ENCODE measurements around the gene KREMEN1. TPM values are rescaled to one million over a fixed set of nuclear protein-coding genes. Genes with fewer than 3 reads are reported as not detected.

The KREMEN1 gene
- polyA plus RNA-seq, 1 of the 3 experiments (the other 2 are of a cell fraction): 10.0 TPM

GRCh38 chr22:29138556-29139305 lies 65.9 kb downstream of the KREMEN1 start:
- Histone ChIP-seq H3K9ac (no peak overlapping the region), H3K9me2 (no peaks in the 10 kb centered on the region), H3K27me3 (ENCODE audit: insufficient read depth) (no peaks in the 10 kb centered on the region), H3K27ac (ENCODE audit: low read depth in 2 of 2, low read length in 1 of 2) (no peak overlapping the region), H2AFZ (ENCODE audit: low read depth) (no peak overlapping the region), H3K9me3 (no peaks in the 10 kb centered on the region), H4K20me1 (ENCODE audit: insufficient read depth) (no peaks in the 10 kb centered on the region), H3K36me3 (replicated peaks in 1 of 2; ENCODE audit: control insufficient read depth in 1 of 2, insufficient read depth in 2 of 2, low read length in 1 of 2) (peaks cover 8 to 12% of the 10 kb centered on the region in 2 experiments), H3K4me1 (ENCODE audit: control insufficient read depth in 1 of 2, insufficient read depth in 2 of 2, low read depth in 1 of 2, low read length in 1 of 2) (no peaks in the 10 kb centered on the region), H3F3A (replicated peaks; ENCODE audit: insufficient read depth) (no peaks in the 10 kb centered on the region), H3K79me2 (ENCODE audit: insufficient read depth) (no peaks in the 10 kb centered on the region), H3K4me2 (no peak overlapping the region), H3K4me3 (ENCODE audit: low read depth in 2 of 2, low read length in 1 of 2) (no peak overlapping the region)
- TF ChIP-seq USF2 (IDR thresholded peaks at IDR 0.05; ENCODE audit: borderline replicate concordance, low read depth, low read length) (no peak), PBX3 (IDR thresholded peaks at IDR 0.05) (no peak), SMC3 (IDR thresholded peaks at IDR 0.05; ENCODE audit: low read depth, low read length) (no peak), FOXM1 (IDR thresholded peaks at IDR 0.05; ENCODE audit: low read depth) (no peak), NFIC (IDR thresholded peaks at IDR 0.05; ENCODE audit: borderline replicate concordance) (no peak), FOXJ3 (CRISPR knock-in tag; IDR thresholded peaks at IDR 0.05) (no peak), MAX (IDR thresholded peaks at IDR 0.05; ENCODE audit: low read depth) (no peak), TEAD4 (IDR thresholded peaks at IDR 0.05; ENCODE audit: borderline replicate concordance, insufficient read depth) (no peak), RXRA (IDR thresholded peaks at IDR 0.05; ENCODE audit: borderline replicate concordance, low read depth) (no peak), POLR2AphosphoS5 (IDR thresholded peaks at IDR 0.05; ENCODE audit: low read depth, low read length) (no peak), NRF1 (IDR thresholded peaks at IDR 0.05; ENCODE audit: low read depth, low read length) (no peak)
- ChIA-PET CTCF (interaction anchor here (1.2 to 4.3 kb wide), 3 partner anchors 12 to 98 kb away, joined by 3 to 22 read pairs (median 7); no protein-coding TSS in a partner anchor), POLR2A (no interaction called here)
- DNase-seq: no peak
- 93% methylated on average over 11 of the region's 13 CpGs for WGBS (ENCODE audit: low lambda C conversion rate)

- no peaks in the 10 kb centered on the region for H3F3A ChIP-seq (replicated peaks; ENCODE audit: insufficient read depth)
- no peaks in the 10 kb centered on the region for H3K9me3 ChIP-seq
- H3K9me2 ChIP-seq: no peaks in the 10 kb centered on the region
- no peak for TF ChIP-seq SMC3 (IDR thresholded peaks at IDR 0.05; ENCODE audit: low read depth, low read length)
- no peak for TF ChIP-seq FOXJ3 (CRISPR knock-in tag; IDR thresholded peaks at IDR 0.05)
- no peak for TF ChIP-seq TEAD4 (IDR thresholded peaks at IDR 0.05; ENCODE audit: borderline replicate concordance, insufficient read depth)
- TF ChIP-seq RFX5 (IDR thresholded peaks at IDR 0.05; ENCODE audit: low read length): no peak
- TF ChIP-seq EP300 (IDR thresholded peaks at IDR 0.05; ENCODE audit: borderline replicate concordance in 1 of 2, low read depth in 1 of 2, low read length in 1 of 2): no peak
- no peak for TF ChIP-seq YY1 (IDR thresholded peaks at IDR 0.05; ENCODE audit: low read depth)
- TF ChIP-seq ELF1 (IDR thresholded peaks at IDR 0.05): no peak
- TF ChIP-seq RXRA (IDR thresholded peaks at IDR 0.05; ENCODE audit: borderline replicate concordance, low read depth): no peak
- no peak for TF ChIP-seq USF1 (IDR thresholded peaks at IDR 0.05; ENCODE audit: borderline replicate concordance, low read depth)
- no peak for TF ChIP-seq NRF1 (IDR thresholded peaks at IDR 0.05; ENCODE audit: low read depth, low read length)
- no peak for TF ChIP-seq TCF12 (IDR thresholded peaks at IDR 0.05)
- 91% methylated on average over 8 of the region's 8 CpGs for WGBS (ENCODE audit: low lambda C conversion rate)
- H3K27me3 ChIP-seq (ENCODE audit: insufficient read depth): no peaks in the 10 kb centered on the region
- H4K20me1 ChIP-seq (ENCODE audit: insufficient read depth): no peaks in the 10 kb centered on the region
- no peak overlapping the region for H3K4me3 ChIP-seq (ENCODE audit: low read depth in 2 of 2, low read length in 1 of 2)
- peaks cover 3 to 8% of the 10 kb centered on the region in 2 experiments for H3K36me3 ChIP-seq (replicated peaks in 1 of 2; ENCODE audit: control insufficient read depth in 1 of 2, insufficient read depth in 2 of 2, low read length in 1 of 2)
- no peak overlapping the region for H3K27ac ChIP-seq (ENCODE audit: low read depth in 2 of 2, low read length in 1 of 2)
- no peak for DNase-seq
- H3K9ac ChIP-seq: no peak overlapping the region
- no peaks in the 10 kb centered on the region for H3K4me1 ChIP-seq (ENCODE audit: control insufficient read depth in 1 of 2, insufficient read depth in 2 of 2, low read depth in 1 of 2, low read length in 1 of 2)
- CTCF ChIA-PET: interaction anchor here (1.2 to 4.3 kb wide), 5 partner anchors 11 to 285 kb away, joined by 3 to 22 read pairs (median 7); no protein-coding TSS in a partner anchor
- POLR2A ChIA-PET: no interaction called here
- no peak overlapping the region for H3K4me2 ChIP-seq
- no peaks in the 10 kb centered on the region for H3K79me2 ChIP-seq (ENCODE audit: insufficient read depth)
- no peak overlapping the region for H2AFZ ChIP-seq (ENCODE audit: low read depth)
These were observed 67.3 kb downstream of the KREMEN1 start for GRCh38 chr22:29139965-29140782.
